Endometrium (tissue), 2 donors: ENCODE data around the gene HYAL1.
"Not testable (repeated sequence)": the region's sequence is repeated elsewhere in the genome, so short reads cannot be mapped to it uniquely, and the experiment has no call there.

Experiments used
- FAIRE-seq: peaks from 2 replicates; lab custom pipeline; 2012; peaks lifted over from hg19 to GRCh38; lab: Jason Lieb, UNC
- donor health status: control.
- donor health status: control.

Gene HYAL1

DNA sequence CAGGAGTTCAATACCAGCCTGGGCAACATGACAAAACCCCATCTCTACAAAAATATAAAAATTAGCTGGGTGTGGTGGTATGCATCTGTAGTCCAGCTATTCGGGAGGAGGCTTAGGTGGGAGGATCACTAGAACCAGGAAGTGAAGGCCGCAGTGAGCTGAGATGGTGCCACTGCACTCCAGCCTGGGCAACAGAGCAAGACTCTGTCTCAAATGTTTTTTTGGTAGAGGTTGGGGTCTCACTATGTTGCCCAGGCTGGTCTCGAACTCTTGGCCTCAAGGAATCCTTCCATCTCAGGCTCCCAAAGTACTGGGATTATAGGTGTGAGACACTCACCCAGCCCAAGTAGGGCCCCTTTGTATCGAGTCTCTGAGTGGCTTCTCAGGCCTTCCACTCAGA lies 9.3 kb downstream of the HYAL1 start:
- no peak for FAIRE-seq

DNA sequence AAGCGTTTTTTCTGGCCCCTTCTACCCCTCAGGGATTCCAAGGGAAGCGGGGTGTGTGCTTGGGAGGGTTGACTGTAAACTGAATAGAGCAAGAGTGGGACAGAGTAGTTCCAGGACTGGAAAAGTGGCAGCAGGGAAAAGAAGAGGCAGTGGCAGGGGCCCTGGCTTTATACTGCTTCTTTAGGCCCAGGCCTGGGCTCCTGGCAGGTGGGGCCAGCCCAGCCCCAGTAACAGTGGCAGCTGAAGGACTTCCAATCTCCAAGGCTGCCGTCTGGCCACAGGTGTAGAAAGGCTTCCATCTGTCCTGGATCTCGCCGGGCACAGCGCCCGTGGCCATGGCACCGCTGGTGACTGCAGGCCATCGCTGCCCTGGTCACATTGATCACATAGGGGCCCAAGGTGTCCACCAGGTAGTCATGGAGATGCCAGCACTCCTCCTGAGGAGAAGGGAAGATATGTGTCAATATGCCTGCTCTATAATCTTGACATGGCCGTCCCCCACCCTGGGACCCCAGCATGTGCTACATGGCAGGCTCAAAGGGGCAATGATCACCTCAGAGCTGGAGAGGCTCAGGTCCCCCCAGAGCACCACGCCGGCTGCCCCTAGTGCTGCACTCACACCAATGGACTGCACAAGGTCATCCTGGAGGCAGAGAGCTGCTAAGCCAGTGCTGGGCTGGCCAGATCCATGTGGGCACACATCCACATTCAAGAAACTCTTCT lies 10.1 kb downstream of the HYAL1 start:
- no peak for FAIRE-seq

DNA sequence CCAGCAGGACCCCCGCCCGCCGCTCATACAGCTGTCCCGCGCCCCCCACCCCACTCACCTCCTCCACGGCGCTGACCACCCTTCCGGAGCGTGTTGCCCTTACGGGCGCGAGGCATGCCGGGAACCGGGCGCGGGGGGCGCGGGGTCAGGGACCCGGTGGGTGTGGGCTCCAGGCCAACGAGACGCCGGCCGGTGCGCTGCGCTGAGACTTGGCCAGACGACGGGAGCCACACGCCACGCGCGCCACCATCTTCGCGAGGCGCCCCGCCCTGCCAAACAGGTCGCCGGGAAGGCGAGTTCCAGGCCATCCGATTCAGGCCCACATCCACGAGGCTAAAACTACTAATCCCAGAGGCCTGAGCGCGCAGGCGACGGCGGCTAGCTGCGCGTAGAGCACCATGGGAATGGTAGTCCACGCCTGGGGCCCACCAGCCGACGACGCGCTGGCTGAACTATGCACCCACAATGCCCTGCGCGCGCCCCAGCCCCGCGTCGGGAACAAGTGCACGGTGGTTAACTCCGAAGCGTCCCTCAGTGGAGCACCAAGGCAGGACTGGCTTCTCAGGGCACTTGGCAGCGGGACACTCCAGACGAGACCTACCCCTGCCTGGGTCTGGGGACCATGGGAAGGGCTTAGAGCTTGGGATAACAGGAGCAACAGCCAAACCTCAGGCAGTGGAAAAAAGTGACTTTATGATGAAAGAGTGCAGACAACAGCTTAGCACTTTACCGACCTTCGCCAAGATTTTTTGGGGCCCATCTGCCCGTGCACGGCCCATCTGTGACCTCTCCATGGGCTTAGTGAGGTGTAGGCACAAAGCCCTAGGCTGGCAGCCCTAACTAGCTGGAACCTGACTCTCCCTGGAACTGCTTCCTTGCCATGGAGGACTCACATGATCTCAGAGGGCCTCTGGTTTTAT lies 11.0 kb downstream of the HYAL1 start, which contains the start of gene IFRD2:
IFRD2 (minus strand) TSS at position 271 of the 920 bp plus-strand sequence; CDS start at position 116, 155 bp downstream.
- FAIRE-seq, result peak; percentile 98

DNA sequence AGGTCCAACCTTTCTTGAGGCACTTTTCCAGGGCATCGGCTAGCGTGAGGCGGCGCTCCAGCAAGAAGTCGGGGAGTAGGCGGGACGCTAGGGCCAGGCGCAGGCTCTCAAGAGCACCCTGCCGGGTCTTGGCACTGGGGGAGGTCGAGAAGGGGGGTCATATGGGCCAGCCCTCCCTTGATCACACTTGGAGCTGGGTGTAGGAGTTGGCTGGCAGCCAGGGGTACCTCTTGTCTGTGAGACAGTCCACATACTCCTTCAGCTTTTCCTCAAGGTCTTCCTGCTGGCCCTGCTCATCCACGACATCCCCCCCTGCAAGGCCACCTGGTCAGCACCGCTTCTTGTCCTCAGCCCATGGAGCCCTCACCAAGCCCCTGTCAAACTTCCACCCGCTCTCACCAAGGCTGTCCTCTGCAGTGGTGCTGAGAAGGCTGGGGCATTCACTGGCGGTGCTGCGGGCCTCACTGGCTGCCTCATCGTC lies 13.2 kb downstream of the HYAL1 start:
- no peak for FAIRE-seq

DNA sequence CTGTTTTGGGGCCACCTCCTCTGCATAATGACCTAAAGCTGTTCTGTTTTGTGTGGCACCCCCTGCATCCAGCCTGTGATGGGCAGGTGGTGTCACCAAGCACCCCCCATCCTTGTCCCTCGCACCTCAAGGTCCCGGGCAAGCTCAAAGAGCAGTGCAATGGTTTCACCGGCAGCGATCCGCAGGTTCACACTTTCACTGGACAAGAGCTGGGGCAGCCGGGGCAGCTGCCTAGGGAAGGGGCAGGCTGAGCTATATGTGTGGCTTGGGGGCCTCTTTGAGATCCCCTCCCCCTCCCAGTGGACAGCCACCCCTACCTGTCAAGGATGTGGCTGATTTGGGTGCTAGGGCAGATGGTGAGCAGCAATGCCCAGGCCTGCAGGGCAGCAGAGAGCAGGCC lies 14.2 kb downstream of the HYAL1 start:
- no peak for FAIRE-seq

DNA sequence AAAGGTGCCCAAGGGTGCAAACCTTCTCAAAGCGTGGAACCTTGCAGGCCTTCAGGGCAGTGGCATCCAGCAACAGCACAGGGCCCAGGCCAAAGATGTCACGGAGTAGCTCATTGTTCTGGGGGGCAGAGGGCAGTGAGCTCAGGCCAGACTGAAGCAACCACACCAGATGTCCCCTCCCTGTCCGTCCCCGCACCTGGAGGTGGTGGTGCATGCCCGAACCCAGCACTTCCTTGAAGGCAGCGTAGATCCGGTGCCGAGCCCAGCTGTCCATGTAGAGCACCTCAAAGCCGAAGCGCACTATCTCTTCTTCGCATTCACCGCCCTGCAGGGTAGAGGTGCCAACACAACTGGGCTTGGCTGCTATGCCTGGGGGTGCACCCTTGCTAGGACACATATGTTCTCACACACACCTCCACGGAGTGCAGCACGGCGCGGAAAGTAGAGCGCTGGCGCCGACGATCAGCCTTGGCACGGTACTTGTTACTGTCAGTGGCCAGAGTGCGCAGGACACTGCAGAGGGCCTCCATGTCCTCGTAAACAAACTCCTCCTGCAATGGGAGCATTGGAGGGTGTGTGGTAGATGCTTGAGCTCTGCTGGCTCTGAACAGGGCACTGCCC lies 14.9 kb downstream of the HYAL1 start:
- FAIRE-seq, result no peak

DNA sequence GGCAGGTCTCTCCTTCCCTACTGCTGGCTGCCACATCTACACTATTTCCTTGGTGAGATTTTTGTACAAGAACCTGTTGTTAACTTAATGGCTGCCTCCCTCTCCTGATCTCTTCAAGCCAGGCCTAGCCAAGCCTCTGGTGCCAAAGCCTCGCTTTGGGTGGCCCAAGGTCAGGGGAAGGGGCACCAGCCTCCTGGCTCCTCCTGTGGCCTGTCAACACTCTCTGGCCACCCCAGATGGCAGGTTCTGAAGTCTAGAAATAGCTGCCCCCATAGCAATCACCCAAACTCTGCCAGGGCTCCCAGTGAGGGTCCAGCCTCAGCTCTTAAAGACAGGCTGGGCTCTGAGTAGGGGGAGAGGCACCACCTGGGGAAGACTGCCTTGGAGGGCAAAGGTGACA lies 16.1 kb downstream of the HYAL1 start:
- no peak for FAIRE-seq

DNA sequence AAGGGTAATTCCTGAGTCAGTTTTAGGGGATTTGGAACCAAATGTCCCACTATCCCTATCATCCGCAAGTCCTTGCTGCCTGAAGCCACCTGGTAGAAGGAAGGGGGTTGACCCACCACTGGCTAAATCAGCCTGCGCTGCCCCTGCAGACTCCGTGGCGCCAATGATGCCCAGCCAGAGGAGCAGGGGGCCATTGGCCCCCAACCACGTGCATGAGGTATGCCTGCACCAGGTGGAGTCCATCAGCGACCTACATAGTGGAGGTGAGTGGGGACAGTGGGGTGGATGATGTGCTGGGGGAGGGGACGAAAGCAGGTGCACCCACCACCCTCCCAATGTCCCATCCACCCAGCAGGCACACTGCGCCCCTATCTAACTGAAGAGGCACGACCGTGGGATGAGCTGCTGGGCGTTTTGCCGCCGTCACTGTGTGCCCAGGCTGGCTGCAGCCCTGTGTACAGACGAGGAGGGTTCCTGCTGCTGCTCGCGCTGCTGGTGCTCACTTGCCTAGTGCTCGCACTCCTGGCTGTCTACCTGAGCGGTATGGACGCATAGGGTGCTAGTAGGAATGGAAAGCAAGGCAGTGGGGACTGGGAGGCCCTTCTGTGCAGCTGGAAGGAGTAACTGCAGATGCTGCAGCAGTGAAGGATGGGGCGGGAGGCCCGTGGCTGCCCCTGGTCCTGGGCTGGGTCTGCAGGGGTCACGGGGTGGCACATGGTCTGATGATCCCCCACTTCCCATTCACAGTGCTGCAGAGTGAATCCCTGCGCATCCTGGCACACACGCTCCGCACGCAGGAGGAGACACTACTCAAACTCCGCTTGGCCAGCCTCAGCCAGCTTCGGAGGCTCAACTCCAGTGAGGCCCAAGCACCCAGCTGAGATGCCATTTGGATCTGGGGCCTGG lies 16.8 kb downstream of the HYAL1 start:
- no peak for FAIRE-seq

DNA sequence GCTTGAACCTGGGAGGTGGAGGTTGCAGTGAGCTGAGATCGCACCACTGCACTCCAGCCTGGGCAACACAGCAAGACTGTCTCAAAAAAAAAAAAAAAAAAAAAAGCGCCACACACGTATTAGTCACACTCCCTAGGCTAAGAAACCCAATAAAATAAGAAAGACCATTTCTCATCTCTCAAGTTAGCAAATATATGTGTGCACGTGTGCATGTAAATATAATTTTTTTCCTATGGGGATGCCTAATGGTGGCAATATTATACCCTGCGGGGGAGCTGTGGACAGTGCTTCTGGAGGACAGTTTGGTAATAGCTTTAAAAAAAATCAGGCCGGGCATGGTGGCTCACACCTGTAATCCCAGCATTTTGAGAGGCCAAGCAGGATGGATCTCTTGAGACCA lies 19.3 kb downstream of the HYAL1 start:
- not testable (repeated sequence) for FAIRE-seq

DNA sequence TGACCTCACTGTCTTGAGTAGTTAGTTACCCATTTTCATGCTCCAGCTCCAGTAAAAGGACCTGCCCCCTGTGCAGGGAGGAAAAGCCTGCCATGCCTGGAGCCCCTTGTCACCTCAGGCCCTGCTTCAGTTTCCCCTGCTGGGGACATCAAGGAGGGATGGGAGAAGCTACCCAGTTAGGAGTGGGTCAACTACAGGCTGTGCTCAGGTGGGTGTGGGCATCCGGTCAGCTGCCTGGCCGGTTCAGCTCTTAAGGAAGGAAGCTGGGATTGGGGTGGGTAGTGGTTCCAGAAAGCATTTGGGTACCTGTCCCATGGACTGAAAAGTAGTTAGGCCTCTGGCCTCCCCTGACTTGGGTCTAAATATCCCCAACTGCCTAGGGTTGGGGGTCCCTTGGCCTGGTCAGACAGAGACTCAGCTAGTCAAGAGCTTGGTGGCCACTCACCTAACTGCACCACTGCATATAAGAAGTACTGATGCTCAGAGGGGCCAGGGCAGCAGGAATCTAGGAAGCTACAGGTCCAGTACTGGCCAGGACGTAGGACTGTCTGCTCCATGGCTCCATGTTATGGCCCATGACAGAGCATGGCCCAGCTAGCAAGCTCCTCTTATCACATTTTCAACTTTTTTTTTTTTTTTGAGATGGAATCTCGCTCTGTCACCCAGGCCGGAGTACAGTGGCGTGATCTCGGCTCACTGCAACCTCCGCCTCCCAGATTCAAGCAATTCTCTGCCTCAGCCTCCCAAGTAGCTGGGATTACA lies 23.9 kb downstream of the HYAL1 start:
- no peak for FAIRE-seq

DNA sequence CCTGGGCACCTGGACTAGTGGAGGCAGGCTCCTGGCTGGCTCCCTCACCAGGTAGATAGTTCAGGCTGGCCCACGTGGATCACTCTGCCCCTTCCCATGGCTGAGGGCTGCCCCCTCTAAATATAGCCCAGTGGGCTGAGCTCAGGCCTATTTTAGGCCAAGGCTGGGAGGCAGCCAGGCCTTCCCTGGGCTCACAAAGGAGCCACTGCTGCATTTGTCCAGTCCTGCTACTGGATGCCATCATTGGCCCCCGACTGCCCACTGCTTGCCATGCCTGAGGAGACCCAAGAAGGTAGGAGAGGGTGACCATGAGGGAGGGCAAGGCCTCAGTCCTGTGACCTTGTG lies 24.5 kb downstream of the HYAL1 start, which contains the start of gene LSMEM2:
LSMEM2 (plus strand) TSS at position 208 of the 345 bp plus-strand sequence; CDS start at position 235, 27 bp downstream.
- no peak for FAIRE-seq

DNA sequence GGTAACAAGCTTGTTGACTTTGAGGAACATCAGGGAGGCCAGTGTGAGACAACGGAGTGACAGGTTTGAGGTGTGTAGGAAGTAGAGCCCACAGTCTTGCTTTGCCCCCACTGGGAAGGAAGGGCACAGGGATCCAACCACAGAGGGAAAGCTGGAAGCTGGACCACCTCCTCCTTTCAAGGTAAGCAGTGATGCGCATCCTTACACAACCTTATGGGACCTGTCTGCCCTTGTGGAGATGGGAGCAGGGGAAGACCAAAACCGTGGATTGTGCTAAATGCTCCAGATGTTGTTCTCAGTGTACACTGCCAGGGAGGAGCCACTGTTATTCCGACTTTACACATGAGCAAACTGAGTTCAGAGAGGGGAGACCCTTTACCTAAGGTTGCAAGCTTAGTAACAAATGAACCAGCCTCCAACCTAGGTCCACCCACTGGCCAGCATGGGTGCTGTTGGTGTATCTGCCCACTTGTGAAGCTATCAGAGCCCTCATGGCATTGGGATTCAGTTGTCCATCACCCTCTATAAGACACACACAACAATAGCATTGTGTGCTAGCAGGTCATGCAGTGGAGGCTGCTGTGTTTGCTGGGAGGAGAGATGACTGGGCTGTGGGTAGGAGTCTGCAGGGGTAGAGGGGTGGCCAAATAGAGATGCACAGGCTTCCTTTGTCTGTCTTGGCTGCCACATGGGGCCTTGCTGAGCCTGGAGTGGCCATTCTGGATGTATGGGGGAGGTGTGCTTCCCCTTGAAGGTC lies 25.1 kb downstream of the HYAL1 start:
- FAIRE-seq, result no peak

DNA sequence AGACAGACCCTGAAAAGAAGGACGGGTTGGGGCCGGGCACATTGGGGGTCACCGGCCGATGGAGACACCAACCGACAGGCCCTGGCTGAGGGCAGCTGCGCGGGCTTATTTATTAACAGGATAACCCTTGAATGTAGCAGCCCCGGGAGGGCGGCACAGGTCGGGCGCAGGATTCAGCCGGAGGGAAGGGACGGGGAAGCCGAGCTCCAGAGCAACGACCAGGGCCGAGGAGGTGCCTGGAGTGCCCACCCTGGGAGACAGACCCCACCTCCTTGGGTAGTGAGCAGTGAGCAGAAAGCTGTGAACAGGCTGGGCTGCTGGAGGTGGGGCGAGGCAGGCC lies 26.6 kb downstream of the HYAL1 start:
- FAIRE-seq, result no peak

DNA sequence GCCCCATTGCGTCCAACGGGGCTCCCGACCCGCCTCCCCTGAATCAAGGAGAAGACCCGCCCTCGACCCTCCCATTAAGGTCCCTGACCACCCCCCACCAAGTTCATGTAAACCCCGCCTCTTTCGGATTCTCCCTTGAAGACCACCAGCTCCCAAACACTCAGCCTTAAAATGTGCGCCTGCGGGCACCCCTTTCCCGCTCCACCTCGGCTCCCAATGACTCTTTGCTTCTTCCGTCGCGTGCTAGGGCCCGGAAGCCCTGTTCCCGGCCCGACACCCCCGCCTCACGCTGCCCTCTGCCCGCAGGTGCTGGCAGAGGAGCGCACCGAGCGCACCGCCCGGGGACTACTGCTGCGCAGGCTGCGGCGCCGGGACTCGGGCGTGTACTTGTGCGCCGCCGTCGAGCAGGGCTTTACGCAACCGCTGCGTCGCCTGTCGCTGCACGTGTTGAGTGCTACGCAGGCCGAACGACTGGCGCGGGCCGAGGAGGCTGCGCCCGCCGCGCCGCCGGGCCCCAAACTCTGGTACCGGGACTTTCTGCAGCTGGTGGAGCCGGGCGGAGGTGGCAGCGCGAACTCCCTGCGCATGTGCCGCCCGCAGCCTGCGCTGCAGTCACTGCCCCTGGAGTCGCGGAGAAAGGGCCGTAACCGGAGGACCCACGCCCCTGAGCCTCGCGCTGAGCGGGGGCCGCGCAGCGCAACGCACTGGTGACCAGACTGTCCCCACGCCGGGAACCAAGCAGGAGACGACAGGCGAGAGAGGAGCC lies 27.2 kb downstream of the HYAL1 start:
- no peak for FAIRE-seq

DNA sequence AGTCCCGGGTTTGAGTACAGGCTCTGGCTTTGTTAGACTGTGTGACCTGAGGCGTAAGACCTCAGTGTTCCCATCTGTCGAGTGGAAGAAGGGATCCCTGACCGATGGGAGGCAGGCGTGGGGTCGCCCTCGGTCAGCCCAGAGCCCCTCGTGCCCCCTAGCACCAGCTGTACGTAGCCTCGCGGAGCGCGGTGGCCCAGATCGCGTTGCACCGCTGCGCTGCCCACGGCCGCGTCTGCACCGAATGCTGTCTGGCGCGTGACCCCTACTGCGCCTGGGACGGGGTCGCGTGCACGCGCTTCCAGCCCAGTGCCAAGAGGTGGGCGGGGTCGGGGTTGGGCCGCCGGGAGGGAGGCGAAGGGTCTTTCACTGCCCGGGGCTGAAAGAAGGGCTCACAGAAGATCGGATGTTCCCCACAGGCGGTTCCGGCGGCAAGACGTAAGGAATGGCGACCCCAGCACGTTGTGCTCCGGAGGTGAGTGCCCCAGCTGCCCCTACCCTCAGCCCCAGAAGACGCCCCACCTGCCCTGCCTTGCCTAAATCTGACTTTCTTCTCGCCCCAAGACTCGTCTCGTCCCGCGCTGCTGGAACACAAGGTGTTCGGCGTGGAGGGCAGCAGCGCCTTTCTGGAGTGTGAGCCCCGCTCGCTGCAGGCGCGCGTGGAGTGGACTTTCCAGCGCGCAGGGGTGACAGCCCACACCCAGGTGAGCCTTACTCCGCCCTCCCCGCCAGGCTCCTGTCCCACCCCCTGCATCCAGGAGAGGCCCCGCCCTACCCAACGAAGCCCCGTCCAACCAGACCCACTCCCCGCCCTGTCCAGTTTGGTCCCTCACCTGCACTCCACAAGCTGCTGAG lies 28.0 kb downstream of the HYAL1 start:
- no peak for FAIRE-seq

DNA sequence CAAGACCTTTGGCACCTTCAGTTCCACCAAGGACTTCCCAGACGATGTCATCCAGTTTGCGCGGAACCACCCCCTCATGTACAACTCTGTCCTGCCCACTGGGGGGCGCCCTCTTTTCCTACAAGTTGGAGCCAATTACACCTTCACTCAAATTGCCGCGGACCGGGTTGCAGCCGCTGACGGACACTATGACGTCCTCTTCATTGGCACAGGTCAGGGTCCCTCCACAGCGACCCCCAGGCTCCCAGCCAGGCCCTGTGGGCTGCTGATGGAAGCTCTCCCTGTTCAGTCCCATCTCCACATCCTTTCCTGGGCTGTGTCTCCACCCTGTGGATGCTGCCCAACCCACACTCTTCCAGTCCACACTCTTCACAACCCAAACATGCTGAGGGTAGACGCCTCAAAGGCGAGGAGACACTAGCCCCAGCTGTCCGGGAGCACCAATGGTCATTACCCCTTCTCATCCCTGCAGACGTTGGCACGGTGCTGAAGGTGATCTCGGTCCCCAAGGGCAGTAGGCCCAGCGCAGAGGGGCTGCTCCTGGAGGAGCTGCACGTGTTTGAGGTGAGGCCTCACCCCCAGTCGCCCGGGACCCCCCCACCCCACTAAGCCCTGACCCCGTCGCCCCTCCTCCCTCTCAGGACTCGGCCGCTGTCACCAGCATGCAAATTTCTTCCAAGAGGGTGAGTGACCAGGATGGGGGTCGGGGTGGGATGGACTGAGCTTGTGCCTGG lies 28.8 kb downstream of the HYAL1 start:
- no peak for FAIRE-seq

DNA sequence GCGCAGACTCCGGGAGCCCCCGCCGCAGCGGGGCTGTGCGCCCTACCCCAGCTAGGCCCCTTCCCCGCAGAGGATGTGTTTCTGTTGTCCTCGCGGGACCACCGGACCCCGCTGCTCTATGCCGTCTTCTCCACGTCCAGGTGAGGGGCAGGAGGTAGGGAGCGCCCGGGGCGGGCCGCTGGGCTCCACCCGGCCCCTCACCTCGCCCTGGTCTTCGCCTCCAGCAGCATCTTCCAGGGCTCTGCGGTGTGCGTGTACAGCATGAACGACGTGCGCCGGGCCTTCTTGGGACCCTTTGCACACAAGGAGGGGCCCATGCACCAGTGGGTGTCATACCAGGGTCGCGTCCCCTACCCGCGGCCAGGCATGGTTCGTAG lies 29.7 kb downstream of the HYAL1 start:
- FAIRE-seq, result no peak
